ENCODE data around the gene GBF1.

GBF1 gene

GRCh38 chr10:102254426-102254825 lies 9.1 kb downstream of the GBF1 start:
- in situ Hi-C loops (cut with HindIII; ENCODE audit: low pct_ligation_motif_present, low sequenced_read_pairs): no loop called here
- Histone ChIP-seq H3K27ac (no peak overlapping the region), H3K27me3 (replicated peaks) (no peaks in the 10 kb centered on the region), H3K4me3 (ENCODE audit: low read depth, low read length) (no peak overlapping the region), H3K36me3 (replicated peaks) (no peaks in the 10 kb centered on the region)
- no peak for TF ChIP-seq CTCF (IDR thresholded peaks at IDR 0.05; ENCODE audit: low read depth, low read length, missing control alignments)
- DNase-seq: no peak

- in situ Hi-C loops (cut with HindIII; ENCODE audit: low pct_ligation_motif_present, low sequenced_read_pairs): no loop called here
Measured at GRCh38 chr10:102255404-102255803, 10.1 kb downstream of the GBF1 start.

GRCh38 chr10:102261196-102261595 lies 15.9 kb downstream of the GBF1 start:
- no peaks in the 10 kb centered on the region for H3K27me3 ChIP-seq (replicated peaks)
- H3K4me3 ChIP-seq (ENCODE audit: low read depth, low read length): no peak overlapping the region
- no peak overlapping the region for H3K27ac ChIP-seq
- H3K36me3 ChIP-seq (replicated peaks): peaks cover 22% of the 10 kb centered on the region
- DNase-seq: no peak
- TF ChIP-seq CTCF (IDR thresholded peaks at IDR 0.05; ENCODE audit: low read depth, low read length, missing control alignments): no peak
- in situ Hi-C loops (cut with HindIII; ENCODE audit: low pct_ligation_motif_present, low sequenced_read_pairs): no loop called here

More at GRCh38 chr10:102255404-102255803, 10.1 kb downstream of the GBF1 start:
- no peak for DNase-seq
- H3K36me3 ChIP-seq (replicated peaks): peaks cover 3% of the 10 kb centered on the region
- no peaks in the 10 kb centered on the region for H3K27me3 ChIP-seq (replicated peaks)
- no peak for TF ChIP-seq CTCF (IDR thresholded peaks at IDR 0.05; ENCODE audit: low read depth, low read length, missing control alignments)
- H3K27ac ChIP-seq: no peak overlapping the region
- no peak overlapping the region for H3K4me3 ChIP-seq (ENCODE audit: low read depth, low read length)

GRCh38 chr10:102261842-102262241 lies 16.5 kb downstream of the GBF1 start:
- DNase-seq: no peak
- in situ Hi-C loops (cut with HindIII; ENCODE audit: low pct_ligation_motif_present, low sequenced_read_pairs): no loop called here
- no peak overlapping the region for H3K4me3 ChIP-seq (ENCODE audit: low read depth, low read length)
- TF ChIP-seq CTCF (IDR thresholded peaks at IDR 0.05; ENCODE audit: low read depth, low read length, missing control alignments): no peak
- no peak overlapping the region for H3K27ac ChIP-seq
- no peaks in the 10 kb centered on the region for H3K27me3 ChIP-seq (replicated peaks)
- H3K36me3 ChIP-seq (replicated peaks): peaks cover 22% of the 10 kb centered on the region

GRCh38 chr10:102262744-102263370 lies 17.5 kb downstream of the GBF1 start:
- peaks cover 25% of the 10 kb centered on the region for H3K36me3 ChIP-seq (replicated peaks)
- H3K27me3 ChIP-seq (replicated peaks): no peaks in the 10 kb centered on the region
- TF ChIP-seq CTCF (IDR thresholded peaks at IDR 0.05; ENCODE audit: low read depth, low read length, missing control alignments): no peak
- no peak for DNase-seq
- no peak overlapping the region for H3K4me3 ChIP-seq (ENCODE audit: low read depth, low read length)
- in situ Hi-C loops (cut with HindIII; ENCODE audit: low pct_ligation_motif_present, low sequenced_read_pairs): no loop called here
- no peak overlapping the region for H3K27ac ChIP-seq

- TF ChIP-seq CTCF (IDR thresholded peaks at IDR 0.05; ENCODE audit: low read depth, low read length, missing control alignments): no peak
- no peak for DNase-seq
- peaks cover 25% of the 10 kb centered on the region for H3K36me3 ChIP-seq (replicated peaks)
- in situ Hi-C loops (cut with HindIII; ENCODE audit: low pct_ligation_motif_present, low sequenced_read_pairs): no loop called here
- H3K27ac ChIP-seq: no peak overlapping the region
- H3K27me3 ChIP-seq (replicated peaks): no peaks in the 10 kb centered on the region
- H3K4me3 ChIP-seq (ENCODE audit: low read depth, low read length): no peak overlapping the region
Measured at GRCh38 chr10:102264371-102264770, 19.0 kb downstream of the GBF1 start.
